ENCODE measurements around the gene FLRT2.

The FLRT2 gene

GRCh38 chr14:85529803-85530574, at the start of gene FLRT2:
Gene FLRT2 (plus strand): TSS chr14:85530144. CDS start chr14:85621515, 91,371 bp downstream.
- DNase-seq, result no peak

GRCh38 chr14:85481471-85481870, 48.5 kb upstream of the FLRT2 start:
- DNase-seq, result no peak

- DNase-seq, result no peak
Measured at GRCh38 chr14:85482552-85482951, 47.4 kb upstream of the FLRT2 start.

- DNase-seq, result no peak
Measured at GRCh38 chr14:85483037-85483436, 46.9 kb upstream of the FLRT2 start.

GRCh38 chr14:85483652-85484051, 46.3 kb upstream of the FLRT2 start:
- no peak for DNase-seq

GRCh38 chr14:85487215-85487614, 42.7 kb upstream of the FLRT2 start:
- no peak for DNase-seq

- no peak for DNase-seq
Measured at GRCh38 chr14:85501751-85502150, 28.2 kb upstream of the FLRT2 start.

- DNase-seq, result no peak
Measured at GRCh38 chr14:85508863-85509262, 21.1 kb upstream of the FLRT2 start.

- DNase-seq, result no peak
Measured at GRCh38 chr14:85512451-85512850, 17.5 kb upstream of the FLRT2 start.

GRCh38 chr14:85514487-85514886, 15.5 kb upstream of the FLRT2 start:
- DNase-seq, result no peak

GRCh38 chr14:85516239-85517113, 13.5 kb upstream of the FLRT2 start:
- no peak for DNase-seq

GRCh38 chr14:85517114-85517688, 12.7 kb upstream of the FLRT2 start:
- DNase-seq, result no peak

- no peak for DNase-seq
Measured at GRCh38 chr14:85519661-85520305, 10.2 kb upstream of the FLRT2 start.

GRCh38 chr14:85520581-85520980, 9.4 kb upstream of the FLRT2 start:
- no peak for DNase-seq

- DNase-seq, result no peak
Measured at GRCh38 chr14:85523624-85524023, 6.3 kb upstream of the FLRT2 start.

GRCh38 chr14:85527006-85527405, 2.9 kb upstream of the FLRT2 start:
- no peak for DNase-seq

- DNase-seq, result no peak
Measured at GRCh38 chr14:85527445-85528035, 2.4 kb upstream of the FLRT2 start.

GRCh38 chr14:85528080-85528896, 1.7 kb upstream of the FLRT2 start:
- DNase-seq, result no peak

GRCh38 chr14:85528897-85529631, 880 bp upstream of the FLRT2 start:
- DNase-seq, result no peak

GRCh38 chr14:85530626-85531025, 682 bp downstream of the FLRT2 start:
- DNase-seq, result no peak

GRCh38 chr14:85531141-85531586, 1.2 kb downstream of the FLRT2 start:
- no peak for DNase-seq

Measured in GDM1 (cell line).